Panc1 (cell line): ENCODE results near the gene PARD3. TPM values are rescaled to one million over a fixed set of nuclear protein-coding genes. Genes with fewer than 3 reads are reported as not detected.

ENCODE experiments used
- ATAC-seq: fragments of 200-7000 bp; cut with Tn5 transposase; 2 replicates; pipeline ENCODE4 v1.9.1; 2020; ENCODE audit warnings: mild to moderate bottlenecking, moderate library complexity
- BruUV-seq: library from RNA; stranded (reverse); fragments of 400-500 nt; replicated peaks from 2 replicates; lab custom pipeline; 2021; lab: Mats Ljungman, UMichigan
- CTCF ChIA-PET: fragments of 300-600 bp; sonication (Branson Sonifier 250); formaldehyde crosslinking; loops from one replicate; lab custom pipeline; 2022; ENCODE audit warnings: antibody characterized with exemption; lab: Charles Lee
- POLR2A ChIA-PET: fragments of 300-600 bp; sonication (Branson Sonifier 250); formaldehyde crosslinking; loops from one replicate; lab custom pipeline; 2022; ENCODE audit warnings: antibody characterized with exemption; lab: Charles Lee
- DNase-seq: peaks from one replicate; pipeline ENCODE4 v3.0.0-alpha.2; 2010; ENCODE audit warnings: low read depth, low spot score
- H3K27ac ChIP-seq: 2 replicates; pipeline ENCODE4 v1.5.1; 2011; ENCODE audit warnings: mild to moderate bottlenecking, low read length, inconsistent platforms
- H3K27me3 ChIP-seq: fragments of 200-500 bp; sonication (Bioruptor generic); 2 replicates; pipeline ENCODE4 v1.6.0; 2014; ENCODE audit warnings: low read length, inconsistent platforms; ENCODE audit not compliant: control insufficient read depth, insufficient read depth
- H3K36me3 ChIP-seq: fragments of 200-500 bp; sonication (Bioruptor generic); 2 replicates; pipeline ENCODE4 v1.5.1; 2014; ENCODE audit warnings: inconsistent platforms, mild to moderate bottlenecking, low read length, moderate library complexity; ENCODE audit not compliant: control insufficient read depth, insufficient read depth
- H3K4me1 ChIP-seq: 2 replicates; pipeline ENCODE4 v1.5.1; 2011; ENCODE audit warnings: inconsistent platforms, mild to moderate bottlenecking, low read length, moderate library complexity; ENCODE audit not compliant: control insufficient read depth, insufficient read depth
- H3K4me3 ChIP-seq, 2 experiments: 2 replicates each; pipeline ENCODE4 v1.5.1; 2011 to 2012; ENCODE audit warnings: low read depth in 2 of 2, low read length in 2 of 2, mild to moderate bottlenecking in 2 of 2, inconsistent platforms in 1 of 2, moderate library complexity in 1 of 2
- H3K9me3 ChIP-seq: fragments of 200-500 bp; sonication (Bioruptor generic); 2 replicates; pipeline ENCODE4 v1.5.1; 2014; ENCODE audit warnings: low read depth, mild to moderate bottlenecking, inconsistent platforms, low read length, moderate library complexity; ENCODE audit not compliant: control insufficient read depth, insufficient read depth
- CTCF ChIP-seq: fragments of 450-650 bp; IDR thresholded peaks from 2 replicates; pipeline ENCODE4 v1.5.1; 2017; ENCODE audit warnings: mild to moderate bottlenecking
- POLR2AphosphoS5 ChIP-seq: IDR thresholded peaks from 2 replicates; pipeline ENCODE4 v1.6.1; 2012; ENCODE audit warnings: mild to moderate bottlenecking, low read depth, low read length, moderate library complexity
- REST ChIP-seq, 2 experiments: IDR thresholded peaks; 2 replicates each; pipeline ENCODE4 v1.6.1; 2011 to 2012; ENCODE audit warnings: low read depth in 2 of 2, control low read depth in 1 of 2, low read length in 1 of 2, mild to moderate bottlenecking in 1 of 2, moderate library complexity in 1 of 2; ENCODE audit not compliant: insufficient read depth in 1 of 2
- SIN3A ChIP-seq: IDR thresholded peaks from 2 replicates; pipeline ENCODE4 v1.6.1; 2012; ENCODE audit warnings: low read depth, mild to moderate bottlenecking, low read length, moderate library complexity, borderline replicate concordance; ENCODE audit not compliant: insufficient read depth
- TCF7L2 ChIP-seq: IDR thresholded peaks from 2 replicates; pipeline ENCODE4 v1.6.1; 2011; ENCODE audit warnings: mild to moderate bottlenecking, low read depth, low read length, inconsistent platforms
- in situ Hi-C: cut with HindIII; loops from 2 replicates; pipeline ENCODE4 v1.10.0; 2016; ENCODE audit warnings: low sequenced_read_pairs, low pct_unique_long_range_greater_than_20kb
- intact Hi-C: fragments of 100-400 bp; cut with micrococcal nuclease; formaldehyde crosslinking; loops from one replicate; pipeline ENCODE4 v1.10.0; 2022; ENCODE audit not compliant: unreplicated experiment
- total RNA-seq: library from RNA; stranded (reverse); gene quantifications from one replicate; pipeline ENCODE4 v1.2.1, GENCODE V29; 2021; ENCODE audit not compliant: unreplicated experiment

PARD3 gene
- total RNA-seq, 1 experiment from 2014 or later = 29.8 TPM

- no TSS peak for BruUV-seq
- ChIA-PET POLR2A (no interaction called here), CTCF (no interaction called here)
- no peaks in the 10 kb centered on the region for H3K4me1 ChIP-seq
- no peak for TF ChIP-seq CTCF
- TF ChIP-seq POLR2AphosphoS5 = no peak
- no peak for TF ChIP-seq SIN3A
- TF ChIP-seq REST (IDR thresholded peaks at IDR 0.05; ENCODE audit: insufficient read depth in 1 of 2, low read depth in 2 of 2, low read length in 1 of 2) = no peak
- TF ChIP-seq TCF7L2 = no peak
- no peaks in the 10 kb centered on the region for H3K27me3 ChIP-seq
- in situ Hi-C loops (no loop called here), intact Hi-C loops (no loop called here)
- ATAC-seq = no peak
- no peaks in the 10 kb centered on the region for H3K36me3 ChIP-seq
- H3K9me3 ChIP-seq = no peaks in the 10 kb centered on the region
- no peak overlapping the region for H3K27ac ChIP-seq
- DNase-seq = no peak
- H3K4me3 ChIP-seq = no peak overlapping the region
These were observed 207.2 kb downstream of the PARD3 start for GRCh38 chr10:34607894-34608293.

- Histone ChIP-seq H3K36me3 (no peaks in the 10 kb centered on the region), H3K27ac (no peak overlapping the region), H3K27me3 (no peaks in the 10 kb centered on the region), H3K4me1 (no peaks in the 10 kb centered on the region), H3K9me3 (no peaks in the 10 kb centered on the region), H3K4me3 (no peak overlapping the region)
- TF ChIP-seq CTCF = no peak
- no peak for TF ChIP-seq SIN3A
- CTCF ChIA-PET = no interaction called here
- BruUV-seq = no TSS peak
- POLR2A ChIA-PET = no interaction called here
- DNase-seq = no peak
- intact Hi-C loops (no loop called here), in situ Hi-C loops (no loop called here)
- ATAC-seq = no peak
These were observed 208.2 kb downstream of the PARD3 start for GRCh38 chr10:34606890-34607289.

- DNase-seq = no peak
- POLR2A ChIA-PET = no interaction called here
- TF ChIP-seq POLR2AphosphoS5 = no peak
- TF ChIP-seq CTCF = no peak
- no peak for TF ChIP-seq TCF7L2
- no peak for TF ChIP-seq REST (IDR thresholded peaks at IDR 0.05; ENCODE audit: insufficient read depth in 1 of 2, low read depth in 2 of 2, low read length in 1 of 2)
- no peak for TF ChIP-seq SIN3A
- Histone ChIP-seq H3K4me3 (no peak overlapping the region), H3K9me3 (no peaks in the 10 kb centered on the region), H3K36me3 (no peaks in the 10 kb centered on the region), H3K4me1 (no peaks in the 10 kb centered on the region), H3K27me3 (no peaks in the 10 kb centered on the region), H3K27ac (no peak overlapping the region)
- in situ Hi-C loops (no loop called here), intact Hi-C loops (no loop called here)
- no peak for ATAC-seq
- BruUV-seq = no TSS peak
- CTCF ChIA-PET = no interaction called here
These were observed 212.6 kb downstream of the PARD3 start for GRCh38 chr10:34602478-34602877.
